Cerebellar cortex (tissue), 1 donor: Measurements from ENCODE around the gene DNAAF8.
"Not testable (repeated sequence)": the region's sequence is repeated elsewhere in the genome, so short reads cannot be mapped to it uniquely, and the experiment has no call there.

Experiments used
- DNase-seq: peaks from one replicate; pipeline ENCODE4 v3.0.0-alpha.2; 2015; ENCODE audit warnings: low spot score

DNAAF8 gene

GRCh38 chr16:4723071-4723767 lies 11.1 kb upstream of the DNAAF8 start:
- DNase-seq, result no peak

- DNase-seq, result no peak
These were observed 9.6 kb upstream of the DNAAF8 start for GRCh38 chr16:4724661-4725270.

- no peak for DNase-seq
These were observed 7.7 kb upstream of the DNAAF8 start for GRCh38 chr16:4726616-4727015.

GRCh38 chr16:4728676-4729075 lies 5.7 kb upstream of the DNAAF8 start:
- DNase-seq, result no peak

- no peak for DNase-seq
These were observed 4.5 kb upstream of the DNAAF8 start for GRCh38 chr16:4729876-4730275.

- no peak for DNase-seq
These were observed 1.1 kb upstream of the DNAAF8 start for GRCh38 chr16:4733211-4733742.

GRCh38 chr16:4733747-4734062 lies 632 bp upstream of the DNAAF8 start:
- DNase-seq, result peak; percentile 9

GRCh38 chr16:4734730-4735535 lies 596 bp downstream of the DNAAF8 start:
- DNase-seq, result peak; percentile 76

- DNase-seq, result no peak
These were observed 2.2 kb downstream of the DNAAF8 start for GRCh38 chr16:4736546-4736945.

GRCh38 chr16:4737545-4737944 lies 3.2 kb downstream of the DNAAF8 start:
- DNase-seq, result no peak

- DNase-seq, result not testable (repeated sequence)
These were observed 4.0 kb downstream of the DNAAF8 start for GRCh38 chr16:4738370-4738769.

- DNase-seq, result no peak
These were observed 9.0 kb downstream of the DNAAF8 start for GRCh38 chr16:4743226-4743878.

GRCh38 chr16:4744555-4745273 lies 10.4 kb downstream of the DNAAF8 start:
- no peak for DNase-seq

GRCh38 chr16:4745274-4745569 lies 10.9 kb downstream of the DNAAF8 start:
- DNase-seq, result no peak

GRCh38 chr16:4746215-4746614 lies 11.9 kb downstream of the DNAAF8 start:
- no peak for DNase-seq

- no peak for DNase-seq
These were observed 12.7 kb downstream of the DNAAF8 start for GRCh38 chr16:4746991-4747574.

- no peak for DNase-seq
These were observed 13.8 kb downstream of the DNAAF8 start for GRCh38 chr16:4747906-4748681.

GRCh38 chr16:4748682-4749411 lies 14.5 kb downstream of the DNAAF8 start:
- DNase-seq, result no peak

GRCh38 chr16:4749700-4750257 lies 15.4 kb downstream of the DNAAF8 start:
- DNase-seq, result no peak

- DNase-seq, result no peak
These were observed 16.6 kb downstream of the DNAAF8 start for GRCh38 chr16:4750896-4751295.
